Measurements from ENCODE around the gene PHACTR1. TPM values are rescaled to one million over a fixed set of nuclear protein-coding genes. Genes with fewer than 3 reads are reported as not detected.

PHACTR1 gene
- total RNA-seq, 1 experiment from 2014 or later: 0.14 TPM

- no peak for DNase-seq
- Histone ChIP-seq H3K4me1 (peaks cover 4% of the 10 kb centered on the region; the same call in 1 of the 2 replicates), H3K27me3 (no peaks in the 10 kb centered on the region), H3K36me3 (no peaks in the 10 kb centered on the region), H3K9me3 (replicated peaks) (no peaks in the 10 kb centered on the region), H3K27ac (no peak overlapping the region), H3K4me3 (no peak overlapping the region)
Observed at GRCh38 chr6:13247627-13248026, 531.1 kb downstream of the PHACTR1 start.

- H3K4me1 ChIP-seq: peaks cover 4% of the 10 kb centered on the region; the same call in 1 of the 2 replicates
- peak overlapping the region; percentile 70 for H3K27ac ChIP-seq
- no peaks in the 10 kb centered on the region for H3K27me3 ChIP-seq
- no peaks in the 10 kb centered on the region for H3K36me3 ChIP-seq
- no peaks in the 10 kb centered on the region for H3K9me3 ChIP-seq (replicated peaks)
- H3K4me3 ChIP-seq: peak overlapping the region; percentile 41
- peak; percentile 67 to 85 for DNase-seq
Observed at GRCh38 chr6:13248053-13248452, 531.5 kb downstream of the PHACTR1 start.

- Histone ChIP-seq H3K27ac (peak overlapping the region; percentile 70), H3K4me1 (peaks cover 4% of the 10 kb centered on the region; the same call in 1 of the 2 replicates), H3K9me3 (replicated peaks) (no peaks in the 10 kb centered on the region), H3K27me3 (no peaks in the 10 kb centered on the region), H3K36me3 (no peaks in the 10 kb centered on the region), H3K4me3 (peak overlapping the region; percentile 41)
- peak; percentile 33 to 61 for DNase-seq
Observed at GRCh38 chr6:13248584-13248985, 532.0 kb downstream of the PHACTR1 start.

GRCh38 chr6:13248994-13249393 is 532.4 kb downstream of the PHACTR1 start:
- no peaks in the 10 kb centered on the region for H3K36me3 ChIP-seq
- H3K4me3 ChIP-seq: peak overlapping the region; percentile 41
- H3K4me1 ChIP-seq: peaks cover 4% of the 10 kb centered on the region; the same call in 1 of the 2 replicates
- H3K9me3 ChIP-seq (replicated peaks): no peaks in the 10 kb centered on the region
- peak overlapping the region; percentile 70 for H3K27ac ChIP-seq
- no peaks in the 10 kb centered on the region for H3K27me3 ChIP-seq
- DNase-seq: peak; percentile 25 to 45

GRCh38 chr6:13249817-13250216 is 533.2 kb downstream of the PHACTR1 start:
- H3K4me3 ChIP-seq: no peak overlapping the region
- no peaks in the 10 kb centered on the region for H3K27me3 ChIP-seq
- H3K27ac ChIP-seq: no peak overlapping the region
- no peaks in the 10 kb centered on the region for H3K9me3 ChIP-seq (replicated peaks)
- no peaks in the 10 kb centered on the region for H3K36me3 ChIP-seq
- no peak for DNase-seq
- H3K4me1 ChIP-seq: peaks cover 4% of the 10 kb centered on the region; the same call in 1 of the 2 replicates

GRCh38 chr6:13250703-13251102 is 534.1 kb downstream of the PHACTR1 start:
- no peak for DNase-seq
- Histone ChIP-seq H3K9me3 (replicated peaks) (no peaks in the 10 kb centered on the region), H3K4me1 (peaks cover 4% of the 10 kb centered on the region; the same call in 1 of the 2 replicates), H3K36me3 (no peaks in the 10 kb centered on the region), H3K27ac (no peak overlapping the region), H3K27me3 (no peaks in the 10 kb centered on the region), H3K4me3 (no peak overlapping the region)

GRCh38 chr6:13251242-13251641 is 534.7 kb downstream of the PHACTR1 start:
- Histone ChIP-seq H3K36me3 (no peaks in the 10 kb centered on the region), H3K27me3 (no peaks in the 10 kb centered on the region), H3K27ac (no peak overlapping the region), H3K9me3 (replicated peaks) (no peaks in the 10 kb centered on the region), H3K4me3 (no peak overlapping the region), H3K4me1 (peaks cover 4% of the 10 kb centered on the region; the same call in 1 of the 2 replicates)
- no peak for DNase-seq

- Histone ChIP-seq H3K27me3 (no peaks in the 10 kb centered on the region), H3K27ac (no peak overlapping the region), H3K4me1 (peaks cover 4% of the 10 kb centered on the region; the same call in 1 of the 2 replicates), H3K4me3 (no peak overlapping the region), H3K36me3 (no peaks in the 10 kb centered on the region), H3K9me3 (replicated peaks) (no peaks in the 10 kb centered on the region)
- no peak for DNase-seq
Observed at GRCh38 chr6:13252790-13253189, 536.2 kb downstream of the PHACTR1 start.

- H3K4me1 ChIP-seq: peaks cover 4% of the 10 kb centered on the region; the same call in 1 of the 2 replicates
- no peak for DNase-seq
- no peaks in the 10 kb centered on the region for H3K36me3 ChIP-seq
- no peaks in the 10 kb centered on the region for H3K27me3 ChIP-seq
- no peaks in the 10 kb centered on the region for H3K9me3 ChIP-seq (replicated peaks)
- no peak overlapping the region for H3K4me3 ChIP-seq
- no peak overlapping the region for H3K27ac ChIP-seq
Observed at GRCh38 chr6:13253272-13253671, 536.7 kb downstream of the PHACTR1 start.

- Histone ChIP-seq H3K9me3 (replicated peaks) (no peaks in the 10 kb centered on the region), H3K27me3 (no peaks in the 10 kb centered on the region), H3K27ac (no peak overlapping the region), H3K4me3 (no peak overlapping the region), H3K36me3 (no peaks in the 10 kb centered on the region), H3K4me1 (no peaks in the 10 kb centered on the region)
- no peak for DNase-seq
Observed at GRCh38 chr6:13256266-13257001, 539.9 kb downstream of the PHACTR1 start.

- H3K36me3 ChIP-seq: no peaks in the 10 kb centered on the region
- H3K4me3 ChIP-seq: no peak overlapping the region
- no peak for DNase-seq
- no peaks in the 10 kb centered on the region for H3K9me3 ChIP-seq (replicated peaks)
- no peaks in the 10 kb centered on the region for H3K27me3 ChIP-seq
- no peak overlapping the region for H3K27ac ChIP-seq
- no peaks in the 10 kb centered on the region for H3K4me1 ChIP-seq
Observed at GRCh38 chr6:13259393-13259792, 542.8 kb downstream of the PHACTR1 start.

- H3K36me3 ChIP-seq: no peaks in the 10 kb centered on the region
- no peaks in the 10 kb centered on the region for H3K9me3 ChIP-seq (replicated peaks)
- no peaks in the 10 kb centered on the region for H3K4me1 ChIP-seq
- H3K27me3 ChIP-seq: no peaks in the 10 kb centered on the region
- DNase-seq: no peak
- no peak overlapping the region for H3K27ac ChIP-seq
- H3K4me3 ChIP-seq: no peak overlapping the region
Observed at GRCh38 chr6:13260101-13260598, 543.6 kb downstream of the PHACTR1 start.

- Histone ChIP-seq H3K4me1 (no peaks in the 10 kb centered on the region), H3K36me3 (no peaks in the 10 kb centered on the region), H3K27ac (no peak overlapping the region), H3K4me3 (no peak overlapping the region), H3K9me3 (replicated peaks) (no peaks in the 10 kb centered on the region), H3K27me3 (no peaks in the 10 kb centered on the region)
- DNase-seq: no peak
Observed at GRCh38 chr6:13260831-13261230, 544.3 kb downstream of the PHACTR1 start.

GRCh38 chr6:13261464-13261994 is 545.0 kb downstream of the PHACTR1 start:
- no peak overlapping the region for H3K4me3 ChIP-seq
- no peaks in the 10 kb centered on the region for H3K27me3 ChIP-seq
- H3K4me1 ChIP-seq: no peaks in the 10 kb centered on the region

More at GRCh38 chr6:13261464-13261994, 545.0 kb downstream of the PHACTR1 start:
- Histone ChIP-seq H3K36me3 (no peaks in the 10 kb centered on the region), H3K9me3 (replicated peaks) (no peaks in the 10 kb centered on the region), H3K27ac (no peak overlapping the region)
- no peak for DNase-seq

Measured in SJCRH30 (cell line).